Measurements from ENCODE around the gene DHH.

The DHH gene

DNA sequence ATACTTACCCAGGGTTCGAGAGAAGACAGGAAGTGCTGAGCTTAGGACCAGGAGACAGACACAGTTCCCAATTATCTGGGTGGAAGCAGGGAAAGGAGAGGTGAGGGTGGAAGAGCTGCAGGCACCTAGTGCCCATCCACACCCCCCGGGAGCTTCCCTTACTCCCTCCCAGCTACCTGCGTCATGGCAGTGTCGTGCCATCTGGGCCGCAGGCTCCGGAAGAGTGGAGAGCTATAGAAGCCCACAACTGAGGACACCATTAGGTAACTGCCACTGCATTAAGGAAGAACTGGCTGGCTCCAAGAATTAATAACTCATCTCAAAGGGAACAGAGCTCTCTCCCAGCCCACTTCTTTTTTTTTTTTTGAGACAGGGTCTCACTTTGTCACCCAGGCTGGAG lies 5.8 kb upstream of the DHH start:
- H3K36me3 ChIP-seq (ENCODE audit: control insufficient read depth, insufficient read depth, low read length), result peaks cover 11% of the 10 kb centered on the region
- H2BK15ac ChIP-seq (replicated peaks; ENCODE audit: low read depth), result no peak overlapping the region
- no peak overlapping the region for H3K18ac ChIP-seq (ENCODE audit: low read length)

GRCh38 chr12:49098703-49099102 lies 4.1 kb upstream of the DHH start:
- Histone ChIP-seq H4K8ac (ENCODE audit: low read depth, low read length) (no peak overlapping the region), H4K5ac (ENCODE audit: low read length) (no peak overlapping the region), H3K4me1 (ENCODE audit: control insufficient read depth, low read depth, low read length) (no peaks in the 10 kb centered on the region), H3K18ac (ENCODE audit: low read length) (no peak overlapping the region), H2BK120ac (ENCODE audit: low read depth, low read length) (no peak overlapping the region), H2BK5ac (ENCODE audit: low read length) (no peak overlapping the region), H3K79me2 (ENCODE audit: control insufficient read depth, insufficient read depth, low read length) (no peaks in the 10 kb centered on the region), H3K56ac (ENCODE audit: low read length) (no peak overlapping the region), H2BK15ac (replicated peaks; ENCODE audit: low read depth) (no peak overlapping the region), H3K9ac (ENCODE audit: low read length) (no peak overlapping the region), H3K4ac (ENCODE audit: low read depth, low read length) (no peak overlapping the region), H3K4me3 (ENCODE audit: low read length) (no peak overlapping the region), H3K79me1 (ENCODE audit: low read length) (no peaks in the 10 kb centered on the region), H3K4me2 (ENCODE audit: low read length) (no peak overlapping the region), H2AK5ac (ENCODE audit: low read length) (no peak overlapping the region), H3K27ac (ENCODE audit: low read depth, low read length) (no peak overlapping the region), H3K36me3 (ENCODE audit: control insufficient read depth, insufficient read depth, low read length) (peaks cover 11% of the 10 kb centered on the region), H3K27me3 (ENCODE audit: insufficient read depth, low read length, poor library complexity) (peaks cover 14% of the 10 kb centered on the region), H3K23ac (ENCODE audit: low read length) (no peak overlapping the region)
- DNase-seq, result no peak
- WGBS (ENCODE audit: extremely low coverage, insufficient coverage, low lambda C conversion rate), result no CpG with 5 or more reads among the region's 2 CpGs

More for the DNA sequence above, 5.8 kb upstream of the DHH start:
- H2AK5ac ChIP-seq (ENCODE audit: low read length), result no peak overlapping the region
- H2BK5ac ChIP-seq (ENCODE audit: low read length), result no peak overlapping the region
- no CpG with 5 or more reads among the region's 6 CpGs for WGBS (ENCODE audit: extremely low coverage, insufficient coverage, low lambda C conversion rate)
- no peak overlapping the region for H3K27ac ChIP-seq (ENCODE audit: low read depth, low read length)
- H3K4me2 ChIP-seq (ENCODE audit: low read length), result no peak overlapping the region
- no peak overlapping the region for H3K4ac ChIP-seq (ENCODE audit: low read depth, low read length)
- H3K4me1 ChIP-seq (ENCODE audit: control insufficient read depth, low read depth, low read length), result no peaks in the 10 kb centered on the region
- H4K5ac ChIP-seq (ENCODE audit: low read length), result no peak overlapping the region
- H3K27me3 ChIP-seq (ENCODE audit: insufficient read depth, low read length, poor library complexity), result peaks cover 1% of the 10 kb centered on the region
- DNase-seq, result no peak
- H3K56ac ChIP-seq (ENCODE audit: low read length), result no peak overlapping the region
- no peak overlapping the region for H3K4me3 ChIP-seq (ENCODE audit: low read length)
- H3K9ac ChIP-seq (ENCODE audit: low read length), result no peak overlapping the region
- no peaks in the 10 kb centered on the region for H3K79me2 ChIP-seq (ENCODE audit: control insufficient read depth, insufficient read depth, low read length)
- H3K23ac ChIP-seq (ENCODE audit: low read length), result no peak overlapping the region
- H4K8ac ChIP-seq (ENCODE audit: low read depth, low read length), result no peak overlapping the region
- H3K79me1 ChIP-seq (ENCODE audit: low read length), result peaks cover 1% of the 10 kb centered on the region
- H2BK120ac ChIP-seq (ENCODE audit: low read depth, low read length), result no peak overlapping the region

- Histone ChIP-seq H4K5ac (ENCODE audit: low read length) (no peak overlapping the region), H3K4me2 (ENCODE audit: low read length) (no peak overlapping the region), H3K27me3 (ENCODE audit: insufficient read depth, low read length, poor library complexity) (peaks cover 20% of the 10 kb centered on the region), H3K4ac (ENCODE audit: low read depth, low read length) (no peak overlapping the region), H3K36me3 (ENCODE audit: control insufficient read depth, insufficient read depth, low read length) (peaks cover 11% of the 10 kb centered on the region), H3K27ac (ENCODE audit: low read depth, low read length) (no peak overlapping the region), H2BK120ac (ENCODE audit: low read depth, low read length) (no peak overlapping the region), H3K4me1 (ENCODE audit: control insufficient read depth, low read depth, low read length) (no peaks in the 10 kb centered on the region), H2AK5ac (ENCODE audit: low read length) (no peak overlapping the region), H4K8ac (ENCODE audit: low read depth, low read length) (no peak overlapping the region), H3K9ac (ENCODE audit: low read length) (no peak overlapping the region), H3K23ac (ENCODE audit: low read length) (no peak overlapping the region), H2BK5ac (ENCODE audit: low read length) (no peak overlapping the region), H3K18ac (ENCODE audit: low read length) (no peak overlapping the region), H3K79me2 (ENCODE audit: control insufficient read depth, insufficient read depth, low read length) (no peaks in the 10 kb centered on the region), H3K4me3 (ENCODE audit: low read length) (no peak overlapping the region), H3K56ac (ENCODE audit: low read length) (no peak overlapping the region), H2BK15ac (replicated peaks; ENCODE audit: low read depth) (no peak overlapping the region), H3K79me1 (ENCODE audit: low read length) (no peaks in the 10 kb centered on the region)
- peak; percentile 83 for DNase-seq
- no CpG with 5 or more reads among the region's 4 CpGs for WGBS (ENCODE audit: extremely low coverage, insufficient coverage, low lambda C conversion rate)
Measured at GRCh38 chr12:49098035-49098451, 3.4 kb upstream of the DHH start.

DNA sequence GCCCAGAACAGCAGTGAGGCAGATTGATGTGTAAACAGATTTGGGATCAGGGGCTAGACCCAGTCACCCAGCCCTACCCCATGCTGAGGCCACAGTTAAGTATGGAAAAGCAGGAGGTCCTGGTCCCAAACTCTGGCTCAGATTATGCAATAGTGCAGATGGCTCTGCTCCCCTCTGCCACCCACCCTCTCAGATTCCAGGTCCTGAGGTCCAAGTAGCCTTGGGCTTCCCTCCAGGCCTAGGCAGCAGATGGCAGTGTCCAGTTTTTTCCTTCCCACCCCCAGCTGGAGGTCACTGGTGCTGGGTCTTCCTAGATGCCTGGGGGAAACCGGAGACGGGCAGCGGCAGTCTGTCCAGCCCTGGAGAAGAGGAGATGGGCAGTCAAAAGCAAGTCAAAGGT lies 2.8 kb upstream of the DHH start:
- no peak overlapping the region for H2BK5ac ChIP-seq (ENCODE audit: low read length)
- H4K5ac ChIP-seq (ENCODE audit: low read length), result no peak overlapping the region
- H3K4me3 ChIP-seq (ENCODE audit: low read length), result no peak overlapping the region
- no peak overlapping the region for H3K4me2 ChIP-seq (ENCODE audit: low read length)
- no peak overlapping the region for H3K4ac ChIP-seq (ENCODE audit: low read depth, low read length)
- no peak overlapping the region for H2BK120ac ChIP-seq (ENCODE audit: low read depth, low read length)
- H3K18ac ChIP-seq (ENCODE audit: low read length), result no peak overlapping the region
- no peak overlapping the region for H3K56ac ChIP-seq (ENCODE audit: low read length)
- H3K23ac ChIP-seq (ENCODE audit: low read length), result no peak overlapping the region
- H3K4me1 ChIP-seq (ENCODE audit: control insufficient read depth, low read depth, low read length), result no peaks in the 10 kb centered on the region
- no peak overlapping the region for H3K9ac ChIP-seq (ENCODE audit: low read length)
- peaks cover 9% of the 10 kb centered on the region for H3K36me3 ChIP-seq (ENCODE audit: control insufficient read depth, insufficient read depth, low read length)
- no peak overlapping the region for H4K8ac ChIP-seq (ENCODE audit: low read depth, low read length)
- H2AK5ac ChIP-seq (ENCODE audit: low read length), result no peak overlapping the region
- no peak for DNase-seq
- H3K27me3 ChIP-seq (ENCODE audit: insufficient read depth, low read length, poor library complexity), result peaks cover 27% of the 10 kb centered on the region
- H3K27ac ChIP-seq (ENCODE audit: low read depth, low read length), result no peak overlapping the region
- H2BK15ac ChIP-seq (replicated peaks; ENCODE audit: low read depth), result no peak overlapping the region
- no peaks in the 10 kb centered on the region for H3K79me2 ChIP-seq (ENCODE audit: control insufficient read depth, insufficient read depth, low read length)
- WGBS (ENCODE audit: extremely low coverage, insufficient coverage, low lambda C conversion rate), result no CpG with 5 or more reads among the region's 3 CpGs
- no peaks in the 10 kb centered on the region for H3K79me1 ChIP-seq (ENCODE audit: low read length)

- Histone ChIP-seq H3K4me3 (ENCODE audit: low read length) (no peak overlapping the region), H3K4me1 (ENCODE audit: control insufficient read depth, low read depth, low read length) (no peaks in the 10 kb centered on the region), H2BK5ac (ENCODE audit: low read length) (no peak overlapping the region), H3K23ac (ENCODE audit: low read length) (no peak overlapping the region), H3K79me1 (ENCODE audit: low read length) (no peaks in the 10 kb centered on the region), H4K8ac (ENCODE audit: low read depth, low read length) (no peak overlapping the region), H3K4ac (ENCODE audit: low read depth, low read length) (no peak overlapping the region), H2AK5ac (ENCODE audit: low read length) (no peak overlapping the region), H3K79me2 (ENCODE audit: control insufficient read depth, insufficient read depth, low read length) (no peaks in the 10 kb centered on the region), H2BK120ac (ENCODE audit: low read depth, low read length) (no peak overlapping the region), H4K5ac (ENCODE audit: low read length) (no peak overlapping the region), H3K4me2 (ENCODE audit: low read length) (no peak overlapping the region), H3K36me3 (ENCODE audit: control insufficient read depth, insufficient read depth, low read length) (peaks cover 6% of the 10 kb centered on the region), H3K27me3 (ENCODE audit: insufficient read depth, low read length, poor library complexity) (peaks cover 47% of the 10 kb centered on the region), H3K18ac (ENCODE audit: low read length) (no peak overlapping the region), H3K56ac (ENCODE audit: low read length) (no peak overlapping the region), H3K9ac (ENCODE audit: low read length) (no peak overlapping the region), H2BK15ac (replicated peaks; ENCODE audit: low read depth) (no peak overlapping the region), H3K27ac (ENCODE audit: low read depth, low read length) (no peak overlapping the region)
- DNase-seq, result no peak
- WGBS (ENCODE audit: extremely low coverage, insufficient coverage, low lambda C conversion rate), result no CpG with 5 or more reads among the region's 2 CpGs
Measured at GRCh38 chr12:49094975-49095365, 369 bp upstream of the DHH start.

- no CpG with 5 or more reads among the region's 9 CpGs for WGBS (ENCODE audit: extremely low coverage, insufficient coverage, low lambda C conversion rate)
Measured at GRCh38 chr12:49093792-49094159, 825 bp downstream of the DHH start.

More at GRCh38 chr12:49093792-49094159, 825 bp downstream of the DHH start:
- DNase-seq, result no peak
- Histone ChIP-seq H3K79me2 (ENCODE audit: control insufficient read depth, insufficient read depth, low read length) (no peaks in the 10 kb centered on the region), H3K56ac (ENCODE audit: low read length) (no peak overlapping the region), H3K9ac (ENCODE audit: low read length) (no peak overlapping the region), H4K8ac (ENCODE audit: low read depth, low read length) (no peak overlapping the region), H2BK120ac (ENCODE audit: low read depth, low read length) (no peak overlapping the region), H4K5ac (ENCODE audit: low read length) (no peak overlapping the region), H3K36me3 (ENCODE audit: control insufficient read depth, insufficient read depth, low read length) (peaks cover 6% of the 10 kb centered on the region), H3K4me3 (ENCODE audit: low read length) (no peak overlapping the region), H3K27ac (ENCODE audit: low read depth, low read length) (no peak overlapping the region), H2BK15ac (replicated peaks; ENCODE audit: low read depth) (no peak overlapping the region), H3K27me3 (ENCODE audit: insufficient read depth, low read length, poor library complexity) (peaks cover 59% of the 10 kb centered on the region), H3K4me2 (ENCODE audit: low read length) (no peak overlapping the region), H3K79me1 (ENCODE audit: low read length) (no peaks in the 10 kb centered on the region), H3K4ac (ENCODE audit: low read depth, low read length) (no peak overlapping the region), H2BK5ac (ENCODE audit: low read length) (no peak overlapping the region), H2AK5ac (ENCODE audit: low read length) (no peak overlapping the region), H3K23ac (ENCODE audit: low read length) (no peak overlapping the region), H3K4me1 (ENCODE audit: control insufficient read depth, low read depth, low read length) (no peaks in the 10 kb centered on the region), H3K18ac (ENCODE audit: low read length) (no peak overlapping the region)
